ENCODE results near the gene MLLT3. TPM values are rescaled to one million over a fixed set of nuclear protein-coding genes. Genes with fewer than 3 reads are reported as not detected.
A peak's percentile ranks its signal among the peaks of the same experiment; 100 is the strongest.

Gene MLLT3
- total RNA-seq, 1 donor from 2014 or later, result 35.1 TPM

GRCh38 chr9:20325008-20325407 lies 297.3 kb downstream of the MLLT3 start:
- FAIRE-seq (no peak), DNase-seq (ENCODE audit: low read depth) (no peak)
- Mint-ChIP-seq H3K27me3 (ENCODE audit: low read depth, unreplicated experiment) (peaks cover 3% of the 10 kb centered on the region), H3K36me3 (ENCODE audit: low read depth, unreplicated experiment) (no peaks in the 10 kb centered on the region), H3K9me3 (ENCODE audit: unreplicated experiment) (no peaks in the 10 kb centered on the region), H3K4me3 (ENCODE audit: unreplicated experiment) (no peak overlapping the region), H3K4me1 (ENCODE audit: low read depth, unreplicated experiment) (peaks cover 3% of the 10 kb centered on the region), H3K27ac (ENCODE audit: unreplicated experiment) (no peak overlapping the region)
- Histone ChIP-seq H3K4me2 (ENCODE audit: low read length) (no peak overlapping the region), H3K27me3 (ENCODE audit: insufficient read depth, low read length) (peaks cover 2% of the 10 kb centered on the region), H3K4me1 (ENCODE audit: insufficient read depth, low read length) (peaks cover 5% of the 10 kb centered on the region), H3K9me3 (ENCODE audit: insufficient read depth, low read depth, low read length) (no peaks in the 10 kb centered on the region), H3K4me3 (ENCODE audit: insufficient read depth, low read depth, low read length) (no peak overlapping the region), H4K20me1 (ENCODE audit: insufficient read depth, low read length) (no peaks in the 10 kb centered on the region), H3K79me2 (ENCODE audit: insufficient read depth, low read length) (no peaks in the 10 kb centered on the region), H3K27ac (ENCODE audit: low read depth, low read length) (no peak overlapping the region), H3K9ac (ENCODE audit: low read length) (no peak overlapping the region), H2AFZ (ENCODE audit: low read depth, low read length) (no peak overlapping the region), H3K36me3 (ENCODE audit: insufficient read depth, low read length) (no peaks in the 10 kb centered on the region)
- no peak for TF ChIP-seq CTCF (IDR thresholded peaks at IDR 0.05; ENCODE audit: insufficient read depth, low read depth, low read length)
- TF ChIP-seq EZH2 (IDR thresholded peaks at IDR 0.05; ENCODE audit: insufficient read depth, low read length), result no peak

DNA sequence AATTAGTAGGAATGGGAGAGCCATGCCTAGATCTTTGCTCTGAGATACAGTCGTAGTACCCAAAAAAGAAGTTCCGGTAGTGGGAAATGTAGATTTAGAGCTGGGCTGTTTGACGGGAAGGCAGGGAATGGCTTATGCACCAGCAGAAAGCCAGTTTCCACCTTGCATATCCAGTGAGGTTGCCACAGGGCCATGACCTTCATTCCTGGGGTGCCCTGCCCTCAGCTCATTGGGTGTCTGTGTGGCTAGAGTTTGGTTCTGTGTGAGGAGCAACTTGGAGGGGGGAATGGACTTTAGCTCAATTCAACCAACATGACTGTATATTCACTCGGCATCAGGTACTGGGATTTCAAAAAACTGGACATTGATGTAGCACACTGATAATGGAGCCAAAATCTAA lies 300.1 kb downstream of the MLLT3 start:
- H4K20me1 ChIP-seq (ENCODE audit: insufficient read depth, low read length), result no peaks in the 10 kb centered on the region
- DNase-seq (ENCODE audit: low read depth) (no peak), FAIRE-seq (no peak)
- peaks cover 2% of the 10 kb centered on the region for H3K27me3 ChIP-seq (ENCODE audit: insufficient read depth, low read length)
- no peak overlapping the region for H2AFZ ChIP-seq (ENCODE audit: low read depth, low read length)
- H3K27ac ChIP-seq (ENCODE audit: low read depth, low read length), result no peak overlapping the region
- peaks cover 14% of the 10 kb centered on the region for H3K4me1 Mint-ChIP-seq (ENCODE audit: low read depth, unreplicated experiment)
- no peaks in the 10 kb centered on the region for H3K36me3 ChIP-seq (ENCODE audit: insufficient read depth, low read length)
- H3K36me3 Mint-ChIP-seq (ENCODE audit: low read depth, unreplicated experiment), result no peaks in the 10 kb centered on the region
- no peaks in the 10 kb centered on the region for H3K79me2 ChIP-seq (ENCODE audit: insufficient read depth, low read length)
- H3K27me3 Mint-ChIP-seq (ENCODE audit: low read depth, unreplicated experiment), result peaks cover 3% of the 10 kb centered on the region
- H3K4me2 ChIP-seq (ENCODE audit: low read length), result no peak overlapping the region
- H3K4me3 Mint-ChIP-seq (ENCODE audit: unreplicated experiment), result no peak overlapping the region
- no peak overlapping the region for H3K27ac Mint-ChIP-seq (ENCODE audit: unreplicated experiment)
- H3K9me3 Mint-ChIP-seq (ENCODE audit: unreplicated experiment), result no peaks in the 10 kb centered on the region
- H3K9ac ChIP-seq (ENCODE audit: low read length), result no peak overlapping the region
- no peak for TF ChIP-seq CTCF (IDR thresholded peaks at IDR 0.05; ENCODE audit: insufficient read depth, low read depth, low read length)
- no peak for TF ChIP-seq EZH2 (IDR thresholded peaks at IDR 0.05; ENCODE audit: insufficient read depth, low read length)
- H3K4me3 ChIP-seq (ENCODE audit: insufficient read depth, low read depth, low read length), result no peak overlapping the region
- peaks cover 17% of the 10 kb centered on the region for H3K4me1 ChIP-seq (ENCODE audit: insufficient read depth, low read length)
- H3K9me3 ChIP-seq (ENCODE audit: insufficient read depth, low read depth, low read length), result no peaks in the 10 kb centered on the region

- H3K9me3 Mint-ChIP-seq (ENCODE audit: unreplicated experiment), result no peaks in the 10 kb centered on the region
- Histone ChIP-seq H3K4me2 (ENCODE audit: low read length) (no peak overlapping the region), H3K27me3 (ENCODE audit: insufficient read depth, low read length) (no peaks in the 10 kb centered on the region), H3K4me3 (ENCODE audit: insufficient read depth, low read depth, low read length) (no peak overlapping the region), H3K9ac (ENCODE audit: low read length) (no peak overlapping the region), H3K79me2 (ENCODE audit: insufficient read depth, low read length) (no peaks in the 10 kb centered on the region), H4K20me1 (ENCODE audit: insufficient read depth, low read length) (no peaks in the 10 kb centered on the region), H3K36me3 (ENCODE audit: insufficient read depth, low read length) (no peaks in the 10 kb centered on the region), H3K9me3 (ENCODE audit: insufficient read depth, low read depth, low read length) (no peaks in the 10 kb centered on the region), H2AFZ (ENCODE audit: low read depth, low read length) (no peak overlapping the region), H3K27ac (ENCODE audit: low read depth, low read length) (no peak overlapping the region), H3K4me1 (ENCODE audit: insufficient read depth, low read length) (peaks cover 17% of the 10 kb centered on the region)
- no peak for TF ChIP-seq EZH2 (IDR thresholded peaks at IDR 0.05; ENCODE audit: insufficient read depth, low read length)
- no peak for TF ChIP-seq CTCF (IDR thresholded peaks at IDR 0.05; ENCODE audit: insufficient read depth, low read depth, low read length)
- H3K4me1 Mint-ChIP-seq (ENCODE audit: low read depth, unreplicated experiment), result peaks cover 14% of the 10 kb centered on the region
- no peak overlapping the region for H3K4me3 Mint-ChIP-seq (ENCODE audit: unreplicated experiment)
- H3K27me3 Mint-ChIP-seq (ENCODE audit: low read depth, unreplicated experiment), result peaks cover under 1% of the 10 kb centered on the region
- FAIRE-seq, result peak; percentile 59
- no peaks in the 10 kb centered on the region for H3K36me3 Mint-ChIP-seq (ENCODE audit: low read depth, unreplicated experiment)
- H3K27ac Mint-ChIP-seq (ENCODE audit: unreplicated experiment), result no peak overlapping the region
- DNase-seq (ENCODE audit: low read depth), result no peak
Measured at GRCh38 chr9:20321423-20322082, 300.7 kb downstream of the MLLT3 start.
